GM19372 (cell line): ENCODE data around the gene ZNF483.
"Not testable (repeated sequence)": the region's sequence is repeated elsewhere in the genome, so short reads cannot be mapped to it uniquely, and the experiment has no call there.

Source experiments
- ATAC-seq: cut with Tn5 transposase; IDR thresholded peaks from one replicate; pipeline ENCODE4 v1.9.1; 2021; ENCODE audit warnings: mild to moderate bottlenecking, low read depth, moderate library complexity; ENCODE audit not compliant: unreplicated experiment

The ZNF483 gene

GRCh38 chr9:111525056-111525977, at the start of gene ZNF483:
Gene ZNF483, plus strand, starts transcription at chr9:111525179. Its CDS starts 2,217 bp downstream, at chr9:111527396.
- peak; percentile 73 for ATAC-seq

DNA sequence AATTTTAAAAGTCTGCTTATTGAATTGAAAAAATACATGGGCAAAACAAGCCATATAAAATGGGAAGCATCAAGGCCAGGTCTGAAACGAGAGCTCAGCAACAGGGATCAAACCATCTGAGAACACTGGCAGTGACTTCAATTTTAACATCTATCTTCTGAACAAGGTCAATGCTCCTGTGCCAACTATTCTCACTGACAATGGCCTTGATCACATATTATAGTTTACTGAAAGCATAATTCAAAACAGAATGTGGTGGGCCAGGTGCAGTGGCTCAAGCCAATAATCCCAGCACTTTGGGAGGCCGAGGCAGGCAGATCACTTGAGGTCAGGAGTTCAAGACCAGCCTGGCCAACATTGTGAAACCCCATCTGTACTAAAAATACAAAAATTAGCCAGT, 49.8 kb upstream of the ZNF483 start:
- no peak for ATAC-seq

DNA sequence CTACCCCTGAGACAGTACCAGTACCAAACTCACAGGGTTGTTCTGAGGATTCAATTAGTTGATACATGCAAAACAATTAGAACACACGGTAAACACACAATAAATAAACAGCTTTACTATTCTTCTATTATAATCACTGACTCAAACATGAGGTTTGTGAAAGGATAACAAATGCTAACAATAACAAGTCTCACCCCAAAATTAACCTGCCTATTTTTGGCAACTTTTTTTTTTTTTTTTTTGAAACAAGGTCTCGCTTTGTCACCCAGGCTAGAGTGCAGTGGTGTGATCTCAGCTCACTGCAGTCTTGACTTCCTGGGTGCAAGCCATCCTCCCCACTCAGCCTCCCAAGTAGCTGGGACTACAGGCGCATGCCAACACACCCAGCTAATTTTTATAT, 47.3 kb upstream of the ZNF483 start:
- no peak for ATAC-seq

GRCh38 chr9:111481885-111482636, 42.9 kb upstream of the ZNF483 start:
- ATAC-seq, result no peak

DNA sequence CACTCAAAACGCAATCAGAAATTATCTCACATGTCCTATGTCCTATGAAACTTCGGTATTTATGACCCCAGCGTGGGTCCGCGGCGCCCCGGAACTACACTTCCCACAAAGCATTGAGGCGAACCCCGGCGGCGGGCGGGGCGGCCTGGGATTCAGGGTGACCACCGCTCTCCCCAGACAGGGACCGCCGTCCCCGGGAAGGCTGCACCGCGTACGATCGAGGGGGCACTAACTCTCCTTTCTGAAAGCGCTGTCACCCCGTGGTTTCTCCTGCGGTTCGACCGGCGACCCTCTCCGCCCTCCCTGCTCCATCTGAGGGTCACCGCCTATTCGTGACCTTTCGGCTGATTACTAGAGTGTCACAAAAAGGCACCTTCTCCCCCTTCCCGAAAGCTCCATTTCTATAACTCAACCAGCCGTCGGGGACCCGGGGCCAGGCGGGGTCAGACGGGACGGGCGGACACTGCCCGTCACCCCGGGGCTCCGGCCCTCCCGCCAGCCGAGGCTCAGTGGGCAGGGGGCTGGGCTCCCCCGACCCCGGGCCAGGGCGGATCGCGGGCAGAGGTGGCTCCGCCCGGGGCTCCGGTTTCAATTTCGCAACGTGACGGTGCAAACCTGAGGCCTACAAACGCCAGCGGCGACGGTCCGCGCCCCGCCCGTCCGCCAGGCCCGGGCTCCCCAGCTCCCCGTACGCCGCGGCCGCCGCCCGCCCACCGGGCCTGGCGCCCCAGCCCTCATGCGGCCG, 42.1 kb upstream of the ZNF483 start:
- peak; percentile 48 for ATAC-seq

GRCh38 chr9:111483439-111483857, 41.5 kb upstream of the ZNF483 start:
- ATAC-seq, result peak; percentile 40

- peak; percentile 55 for ATAC-seq
These were observed 41.0 kb upstream of the ZNF483 start, which contains the start of gene ECPAS for GRCh38 chr9:111483858-111484571. Gene ECPAS, minus strand, starts transcription at chr9:111484383. Its CDS starts 11,465 bp downstream, at chr9:111472918.

GRCh38 chr9:111484572-111484894, 40.4 kb upstream of the ZNF483 start:
- no peak for ATAC-seq

DNA sequence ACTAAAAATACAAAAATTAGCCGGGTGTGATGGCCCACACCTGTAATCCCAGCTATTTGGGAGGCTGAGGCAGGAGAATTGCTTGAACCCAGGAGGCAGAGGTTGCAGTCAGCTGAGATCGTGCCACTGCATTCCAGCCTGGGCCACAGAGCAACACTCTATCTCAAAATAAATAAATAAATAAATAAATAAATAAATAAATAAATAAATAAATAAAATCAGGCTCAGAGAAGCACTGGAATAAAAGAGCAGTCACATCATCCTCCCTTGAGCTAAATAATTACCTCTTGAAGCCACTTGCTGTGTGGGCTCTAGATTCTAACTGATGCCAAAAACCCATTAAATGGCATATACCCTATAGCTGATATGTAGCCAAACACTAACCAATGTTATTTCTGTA, 27.8 kb upstream of the ZNF483 start:
- ATAC-seq, result not testable (repeated sequence)

- ATAC-seq, result no peak
These were observed 23.9 kb upstream of the ZNF483 start for GRCh38 chr9:111501005-111501562.

DNA sequence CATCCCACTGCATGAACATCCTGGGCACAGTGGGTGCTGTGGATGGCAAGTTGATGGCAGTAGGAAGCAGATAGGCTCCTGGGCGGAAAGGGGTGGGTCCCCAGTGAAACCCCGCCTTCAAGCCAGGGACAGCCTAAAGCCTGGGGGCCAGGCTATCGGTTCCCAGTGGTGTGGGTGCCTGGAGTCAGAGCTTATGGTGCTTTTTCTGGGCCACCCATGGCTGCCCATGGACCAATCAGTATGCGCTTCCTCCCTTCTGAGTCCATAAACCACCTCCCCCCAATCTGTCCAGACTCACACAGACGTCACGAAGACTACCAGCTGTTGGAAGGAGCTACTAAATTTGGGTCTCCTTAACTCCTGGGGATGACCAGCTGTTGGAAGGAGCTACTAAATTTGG, 23.3 kb upstream of the ZNF483 start:
- no peak for ATAC-seq

GRCh38 chr9:111502506-111502905, 22.5 kb upstream of the ZNF483 start:
- no peak for ATAC-seq

DNA sequence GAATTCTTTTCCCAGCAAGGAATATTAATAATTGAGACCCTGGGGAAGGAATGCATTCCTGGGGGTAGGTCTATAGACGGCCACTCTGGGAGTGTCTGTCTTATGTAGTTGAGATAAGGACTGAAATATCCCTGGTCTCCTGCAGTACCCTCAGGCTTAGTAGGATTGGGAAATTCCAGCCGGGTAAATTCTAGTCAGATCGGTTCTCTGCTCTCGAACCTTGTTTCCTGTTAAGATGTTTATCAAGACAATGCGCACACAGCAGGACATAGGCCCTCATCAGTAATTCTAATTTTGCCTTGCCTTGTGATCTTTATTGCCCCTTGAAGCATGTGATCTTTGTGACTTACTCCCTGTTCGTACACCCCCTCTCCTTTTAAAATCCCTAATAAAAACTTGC, 13.4 kb upstream of the ZNF483 start:
- ATAC-seq, result not testable (repeated sequence)

DNA sequence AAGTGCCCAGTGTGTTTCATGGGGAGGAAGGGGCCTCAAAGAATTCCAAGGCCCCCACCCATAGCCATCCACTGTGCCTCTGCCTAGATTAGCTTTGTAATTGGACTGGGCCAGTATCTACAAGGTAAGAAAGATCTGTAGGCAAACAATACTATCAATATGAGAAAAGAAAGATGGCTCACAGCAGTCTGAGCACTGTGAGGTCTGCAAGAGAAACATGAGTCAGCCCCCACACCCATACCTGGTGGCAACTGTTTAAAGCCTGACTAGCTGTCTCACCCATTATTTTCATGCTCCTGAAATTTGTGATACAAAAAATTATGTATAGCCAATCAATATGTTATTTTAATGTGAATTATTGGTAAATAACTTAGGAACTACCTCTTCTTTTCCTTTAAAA, 10.0 kb upstream of the ZNF483 start:
- ATAC-seq, result no peak

DNA sequence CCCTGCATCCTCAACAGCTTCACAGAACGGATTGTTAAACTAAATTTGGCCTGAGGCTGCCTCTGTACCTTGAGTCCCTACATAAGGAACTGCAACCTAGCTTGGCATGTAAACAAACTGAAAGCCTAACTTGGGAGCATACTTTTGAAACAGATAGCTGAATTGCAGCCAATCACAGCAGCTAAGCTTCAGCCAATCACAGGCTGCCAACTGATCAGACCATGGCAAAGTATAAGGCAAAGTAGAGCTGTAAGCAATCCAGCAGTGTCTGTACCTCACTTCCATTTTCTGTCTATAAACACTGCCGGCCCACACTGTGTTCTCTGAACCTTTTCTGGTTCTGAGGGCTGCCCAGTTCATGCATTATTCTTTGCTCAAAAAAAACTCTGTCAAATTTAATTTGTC, 8.9 kb upstream of the ZNF483 start:
- no peak for ATAC-seq

GRCh38 chr9:111524731-111525055, 286 bp upstream of the ZNF483 start:
- ATAC-seq, result no peak

DNA sequence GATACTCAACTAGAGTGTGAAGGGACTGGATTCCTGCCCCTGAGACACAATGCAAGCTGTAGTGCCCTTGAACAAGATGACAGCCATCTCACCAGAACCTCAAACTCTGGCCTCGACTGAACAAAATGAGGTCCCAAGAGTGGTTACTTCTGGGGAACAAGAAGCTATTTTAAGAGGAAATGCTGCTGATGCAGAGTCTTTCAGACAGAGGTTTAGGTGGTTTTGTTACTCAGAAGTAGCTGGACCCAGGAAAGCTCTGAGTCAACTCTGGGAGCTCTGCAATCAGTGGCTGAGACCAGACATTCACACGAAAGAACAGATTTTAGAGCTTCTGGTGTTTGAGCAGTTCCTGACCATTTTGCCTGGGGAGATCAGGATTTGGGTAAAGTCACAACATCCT, 2.4 kb downstream of the ZNF483 start:
- no peak for ATAC-seq

DNA sequence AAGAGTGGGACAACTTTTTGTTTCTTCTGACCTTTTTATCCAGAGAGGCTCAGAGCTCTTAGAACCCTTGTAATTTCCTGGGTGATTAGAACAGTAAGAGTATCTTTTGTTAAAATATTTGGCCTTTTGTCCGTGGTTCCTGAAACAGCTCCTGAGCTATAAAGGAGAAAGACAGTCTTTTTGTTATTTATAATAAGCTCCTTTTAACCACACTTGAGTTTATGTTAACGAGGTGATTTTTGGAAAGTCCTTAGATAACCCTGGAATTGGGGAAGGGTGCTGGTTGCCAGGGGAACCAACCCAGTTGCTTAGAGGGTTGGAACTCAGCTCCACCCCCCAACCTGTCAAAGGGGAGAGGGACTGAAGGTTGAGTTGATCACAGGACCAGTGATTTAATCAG, 4.8 kb downstream of the ZNF483 start:
- no peak for ATAC-seq

GRCh38 chr9:111531716-111532115, 6.7 kb downstream of the ZNF483 start:
- no peak for ATAC-seq
